Globus pallidus (tissue), 1 donor: ENCODE results near the gene OR4F6.
"Not testable (repeated sequence)": the region's sequence is repeated elsewhere in the genome, so short reads cannot be mapped to it uniquely, and the experiment has no call there.

Experiments used
- DNase-seq: peaks from one replicate; pipeline ENCODE4 v3.0.0-alpha.2; 2015; ENCODE audit warnings: low spot score

The OR4F6 gene, protein sequence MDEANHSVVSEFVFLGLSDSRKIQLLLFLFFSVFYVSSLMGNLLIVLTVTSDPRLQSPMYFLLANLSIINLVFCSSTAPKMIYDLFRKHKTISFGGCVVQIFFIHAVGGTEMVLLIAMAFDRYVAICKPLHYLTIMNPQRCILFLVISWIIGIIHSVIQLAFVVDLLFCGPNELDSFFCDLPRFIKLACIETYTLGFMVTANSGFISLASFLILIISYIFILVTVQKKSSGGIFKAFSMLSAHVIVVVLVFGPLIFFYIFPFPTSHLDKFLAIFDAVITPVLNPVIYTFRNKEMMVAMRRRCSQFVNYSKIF

DNA sequence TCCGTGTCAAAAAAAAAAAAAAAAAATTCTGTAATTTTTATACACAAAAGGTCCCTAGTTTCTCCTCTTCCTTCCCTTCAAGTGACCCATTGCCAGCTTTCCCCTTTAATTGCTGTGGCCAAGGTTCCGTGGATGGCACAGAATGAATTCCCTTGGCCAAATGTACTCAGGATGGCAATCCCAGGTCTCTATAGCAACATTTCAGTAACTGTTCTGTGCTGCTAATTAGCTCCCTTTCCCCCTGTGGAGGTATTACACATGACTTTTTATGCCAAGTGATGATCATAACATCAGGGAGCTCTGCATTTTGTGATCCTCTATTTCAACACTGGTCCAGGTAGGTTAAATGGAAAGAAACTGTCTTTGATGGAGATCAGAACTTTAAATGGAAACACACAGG, at the start of gene OR4F6:
TSS of gene OR4F6 (plus strand) at position 301 of the 400 bp plus-strand sequence. CDS start 2,211 bp downstream, outside the sequence.
- no peak for DNase-seq

DNA sequence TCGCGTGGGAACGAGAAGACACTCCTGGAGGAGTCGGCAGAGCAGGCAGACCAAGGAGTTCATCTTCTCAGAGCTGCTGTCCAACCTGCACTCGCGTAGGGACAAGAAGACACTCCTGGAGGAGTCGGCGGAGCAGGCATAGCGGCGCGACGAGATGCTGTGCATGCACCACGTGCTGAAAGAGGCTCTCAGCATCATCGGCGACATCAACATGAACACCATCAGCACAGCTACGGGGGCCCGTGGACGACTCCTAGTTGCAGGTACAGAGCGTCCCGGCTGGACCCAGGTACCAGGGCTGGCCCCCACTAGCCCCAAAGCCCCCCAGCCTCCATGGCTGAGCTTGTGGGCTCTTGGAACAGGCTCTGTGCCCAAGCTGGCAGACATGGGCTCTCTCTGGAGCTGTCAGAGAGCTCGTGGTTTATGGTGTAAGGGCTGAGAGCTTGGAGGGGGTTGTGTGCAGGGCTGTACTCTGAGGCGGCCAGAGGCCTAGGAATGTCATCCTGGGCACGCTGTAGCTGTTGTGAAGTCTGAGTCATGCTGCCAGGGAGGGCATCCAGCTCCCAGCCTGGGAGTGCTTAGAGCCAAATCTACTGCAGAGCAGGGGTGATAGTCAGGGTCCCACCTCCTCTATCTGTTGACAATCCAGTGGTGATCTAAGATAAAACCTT, 38.5 kb upstream of the OR4F6 start:
- not testable (repeated sequence) for DNase-seq

DNA sequence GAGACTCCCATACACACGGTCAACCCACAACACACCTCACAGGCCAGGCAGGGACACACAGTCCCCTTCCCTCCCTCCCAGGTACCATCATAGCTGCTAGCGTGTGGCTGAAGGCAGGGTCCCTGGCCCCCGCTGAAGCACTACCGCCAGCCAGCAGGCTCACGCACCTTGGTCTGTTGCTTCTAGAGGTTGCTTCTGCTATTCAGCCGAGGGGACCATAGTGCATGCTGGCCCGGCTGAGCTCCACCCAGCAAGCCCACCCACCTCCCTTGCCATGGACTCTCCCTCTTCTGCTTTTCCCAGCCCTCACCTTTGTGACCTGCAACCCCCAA, 38.0 kb upstream of the OR4F6 start:
- DNase-seq = not testable (repeated sequence)

DNA sequence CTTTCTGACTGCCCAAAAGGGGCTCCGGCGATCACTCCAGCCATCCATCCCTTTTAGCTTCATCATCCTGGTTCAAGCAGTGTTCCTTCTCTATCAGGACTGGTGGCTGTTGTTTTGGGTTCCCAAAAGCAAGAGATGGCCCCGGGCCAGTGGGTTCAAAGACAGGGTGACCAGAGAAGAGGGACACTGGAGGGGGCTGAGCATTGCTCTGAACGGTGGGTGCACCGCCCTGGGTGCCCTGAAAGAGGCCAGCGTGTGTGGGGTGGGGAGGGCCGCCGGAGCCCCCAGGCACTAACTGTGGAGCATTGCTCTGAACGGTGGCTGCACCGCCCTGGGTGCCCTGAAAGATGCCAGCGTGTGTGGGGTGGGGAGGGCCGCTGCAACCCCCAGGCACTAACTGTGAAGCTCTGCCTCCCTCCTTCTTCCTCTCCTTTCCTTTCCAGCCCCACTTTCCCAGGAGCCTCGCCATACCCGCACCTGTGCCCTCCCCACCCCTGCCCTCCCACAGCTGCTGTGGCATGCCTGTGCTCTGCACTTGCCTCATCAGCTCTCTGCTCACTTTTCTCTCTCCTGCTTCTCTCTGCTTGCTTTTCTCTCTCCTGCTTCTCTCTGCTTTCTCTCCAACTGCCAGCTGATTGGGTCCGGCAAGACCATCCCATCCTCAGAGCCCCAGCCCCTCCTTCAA, 37.4 kb upstream of the OR4F6 start:
- no peak for DNase-seq

DNA sequence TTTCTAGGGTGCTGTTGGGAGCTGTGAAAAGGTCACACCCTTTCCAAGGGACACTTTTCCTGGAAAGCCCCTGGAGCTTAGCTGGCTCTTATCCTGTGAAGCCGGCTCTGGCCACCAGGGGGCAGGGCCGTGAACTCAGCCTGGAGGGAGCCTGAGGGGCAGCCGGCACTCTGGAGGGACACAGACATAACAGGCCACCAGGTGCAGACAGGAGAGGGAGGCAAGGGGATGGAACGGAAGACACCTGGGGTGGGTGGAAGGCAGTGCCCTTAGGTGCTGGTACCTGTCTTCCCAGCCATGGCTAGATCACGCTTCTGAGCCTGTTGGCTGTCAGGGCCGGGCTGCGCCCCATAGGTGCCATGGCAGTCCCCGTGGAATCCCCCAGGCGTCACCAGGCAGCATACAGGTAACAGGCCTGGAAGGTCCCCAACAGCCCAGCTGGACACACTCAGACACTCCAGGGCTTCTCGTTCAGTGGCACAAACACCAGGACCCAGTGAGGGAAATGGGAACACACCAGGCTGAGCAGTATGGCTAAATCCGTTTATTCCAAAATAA, 36.1 kb upstream of the OR4F6 start:
- DNase-seq = not testable (repeated sequence)

DNA sequence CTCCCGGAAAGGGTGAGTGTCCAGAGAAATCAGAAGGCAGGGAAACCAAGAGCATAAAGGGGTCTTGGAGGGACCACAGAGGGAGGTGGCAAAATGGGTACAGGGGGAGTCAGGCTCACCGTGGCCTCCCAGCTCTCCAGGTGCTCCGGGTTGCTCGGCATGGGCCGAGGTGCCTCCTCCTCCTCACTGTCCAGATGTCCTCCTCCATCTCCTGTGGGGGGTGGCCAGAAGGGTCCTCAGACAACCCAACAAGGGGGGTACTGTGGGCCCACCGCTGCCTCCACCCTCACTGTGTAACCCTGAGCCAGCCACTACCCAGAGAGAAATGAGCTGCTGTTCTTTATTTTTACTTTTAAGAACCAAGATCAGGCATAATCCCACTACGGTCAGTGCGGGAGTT, 30.4 kb upstream of the OR4F6 start:
- no peak for DNase-seq

DNA sequence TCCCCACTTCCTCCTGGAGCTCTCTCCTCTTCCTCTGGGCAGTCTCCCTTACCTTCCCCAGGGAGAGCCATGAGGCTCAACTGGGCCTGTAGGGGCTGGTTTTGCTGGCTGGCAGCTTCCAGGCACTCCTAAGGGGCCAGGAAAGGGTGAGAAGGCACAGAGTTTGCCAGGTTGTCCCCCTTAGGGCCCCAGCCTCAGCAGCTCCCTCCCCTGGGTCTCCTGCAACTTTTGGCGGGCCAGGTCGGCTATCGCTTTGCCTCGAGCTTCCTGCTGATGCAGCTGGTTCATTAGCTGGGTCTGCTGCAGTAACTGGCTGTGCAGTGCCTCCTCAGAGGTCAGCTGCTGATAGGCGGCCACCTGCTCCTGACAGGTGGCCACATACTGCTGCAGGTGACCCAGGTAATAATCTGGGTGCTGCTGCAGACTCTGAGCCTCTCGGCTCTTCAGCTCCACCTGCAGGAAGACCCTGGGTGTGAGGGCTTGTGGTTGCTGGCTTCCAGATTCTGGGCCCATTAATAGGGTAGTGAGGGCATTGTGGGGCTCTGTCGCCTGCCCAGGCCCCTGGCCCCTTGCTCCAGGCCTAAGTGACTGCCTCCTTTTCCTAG, 29.7 kb upstream of the OR4F6 start:
- DNase-seq = no peak

DNA sequence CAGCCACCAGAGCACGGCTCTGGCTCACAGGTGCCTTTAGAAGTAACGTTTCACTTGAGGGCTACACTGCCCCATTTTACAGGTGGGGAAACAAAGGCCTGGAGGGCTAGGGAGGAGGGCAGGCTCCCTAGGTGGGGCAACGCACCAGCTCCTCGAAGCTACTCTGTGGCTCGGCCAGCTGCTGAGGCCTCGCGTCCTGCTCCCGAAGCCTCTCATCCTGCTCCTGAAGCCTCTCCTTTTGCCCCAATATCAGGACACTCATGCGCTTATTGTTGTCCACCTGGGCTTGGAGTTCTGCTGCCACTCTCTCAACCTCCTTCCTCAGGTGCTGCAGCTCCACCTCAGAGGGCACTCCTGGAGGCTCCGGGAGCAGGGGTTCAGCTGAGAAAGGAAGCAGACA, 28.2 kb upstream of the OR4F6 start:
- DNase-seq = no peak

DNA sequence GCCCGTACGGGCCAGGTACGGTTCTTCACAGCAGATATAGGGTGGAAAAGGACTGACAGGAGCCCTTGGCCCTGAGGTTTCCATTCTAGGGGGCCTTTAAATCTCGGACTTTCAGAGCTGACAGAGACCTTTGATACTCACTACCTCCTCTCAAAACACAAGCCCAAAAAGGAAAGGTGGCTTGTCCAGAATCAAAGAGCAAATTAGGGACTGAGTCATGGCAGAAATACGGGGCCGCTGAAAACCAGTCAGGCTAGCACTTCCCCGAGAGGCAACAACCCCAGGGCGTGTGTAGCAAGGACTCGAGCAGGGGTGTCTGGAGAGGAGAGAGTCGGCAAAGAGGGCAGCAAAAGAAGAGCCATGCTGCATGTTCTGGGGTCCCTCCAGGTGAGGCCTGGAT, 24.7 kb upstream of the OR4F6 start:
- not testable (repeated sequence) for DNase-seq

DNA sequence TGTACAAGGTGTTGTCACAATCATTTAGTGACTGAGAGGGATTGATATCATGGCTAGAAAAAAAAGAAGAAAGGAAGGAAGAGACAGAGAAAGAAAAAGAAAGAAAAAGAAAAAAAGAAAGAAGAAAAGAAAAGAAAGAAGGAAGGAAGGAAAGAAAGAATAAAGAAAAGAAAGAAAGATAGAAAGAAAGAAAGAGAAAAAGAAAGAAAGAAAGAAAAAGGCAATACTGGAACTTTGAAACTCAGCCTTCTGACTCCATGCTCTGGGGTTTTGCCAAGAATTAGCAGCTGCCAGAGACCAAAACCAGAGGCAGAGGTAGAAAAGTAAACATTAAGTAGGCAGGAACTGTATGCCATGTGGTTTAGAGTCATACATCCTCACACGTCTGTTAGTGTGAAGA, 23.1 kb upstream of the OR4F6 start:
- not testable (repeated sequence) for DNase-seq

DNA sequence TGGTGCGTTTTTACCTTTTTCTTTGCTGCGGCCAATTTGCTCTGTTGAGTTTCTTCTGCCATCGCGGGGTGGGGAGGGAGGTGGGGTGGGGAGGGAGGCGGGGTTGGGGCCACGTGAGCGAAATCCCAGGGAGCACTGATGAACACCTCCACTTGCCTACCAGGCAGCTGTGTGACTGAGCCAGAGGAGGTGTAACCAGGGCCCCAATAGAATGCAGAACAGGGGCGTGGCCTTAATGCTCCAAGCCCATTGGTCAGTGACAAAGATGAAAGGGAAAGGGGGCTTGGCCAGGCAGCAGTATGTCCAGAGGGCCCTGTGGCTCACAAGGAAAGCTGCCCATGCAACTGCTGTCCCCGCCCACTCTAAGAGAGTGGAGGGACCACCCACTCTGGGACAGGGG, 21.4 kb upstream of the OR4F6 start:
- DNase-seq = no peak

DNA sequence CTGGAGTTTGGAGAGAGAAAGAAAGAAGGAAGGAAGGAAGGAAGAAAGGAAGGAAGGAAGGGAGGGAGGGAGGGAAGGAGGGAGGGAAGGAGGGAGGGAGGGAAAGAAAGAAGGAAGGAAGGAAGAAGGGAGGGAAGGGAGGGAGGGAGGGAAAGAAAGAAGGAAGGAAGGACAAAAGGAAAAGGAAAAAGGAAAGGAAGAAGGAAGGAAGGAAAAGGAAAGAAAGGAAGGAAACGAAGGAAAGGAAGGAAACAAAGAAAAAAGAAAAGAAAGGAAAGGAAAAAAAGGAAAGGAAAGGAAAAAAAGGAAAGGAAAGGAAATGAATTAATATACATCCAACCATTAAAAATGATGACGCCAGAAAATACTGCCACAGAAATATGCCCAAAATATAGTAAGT, 18.7 kb upstream of the OR4F6 start:
- no peak for DNase-seq

DNA sequence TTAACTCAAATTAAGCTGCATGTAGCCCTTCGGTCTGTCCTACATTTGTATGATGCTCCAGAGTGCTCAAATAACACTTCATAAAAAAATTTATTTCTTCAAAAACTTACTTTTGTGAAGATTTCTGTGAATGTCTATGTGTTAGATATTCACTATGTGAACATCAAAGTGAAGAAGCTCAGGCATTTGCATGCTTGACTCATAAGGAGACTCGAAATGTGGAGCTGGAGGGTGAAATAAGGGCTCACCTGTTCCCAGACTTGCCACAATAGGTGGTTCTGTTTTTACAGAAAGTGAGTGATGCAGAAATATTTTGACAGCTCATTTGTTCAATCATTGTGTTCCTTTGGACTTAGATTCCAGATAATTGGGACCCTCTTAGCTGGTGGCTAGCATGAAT, 16.9 kb upstream of the OR4F6 start:
- not testable (repeated sequence) for DNase-seq

DNA sequence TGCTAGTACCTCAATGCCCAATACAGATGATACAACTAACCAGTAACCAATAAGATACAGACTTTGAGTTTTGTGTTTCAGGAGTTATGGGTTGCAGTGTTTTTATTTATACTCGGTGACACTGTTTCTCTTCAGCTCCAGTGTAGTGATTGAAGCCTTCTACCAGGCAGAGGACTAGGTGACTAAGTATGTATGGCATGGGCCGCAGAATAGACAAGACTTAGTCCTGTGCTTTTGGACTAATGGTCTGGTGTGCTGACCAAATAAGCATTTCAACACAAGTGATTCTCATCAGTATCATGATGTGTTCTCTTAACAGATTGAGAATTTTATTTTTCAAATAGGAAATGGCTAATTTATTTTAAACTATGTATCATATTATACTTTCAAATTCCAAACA, 15.3 kb upstream of the OR4F6 start:
- DNase-seq = not testable (repeated sequence)

DNA sequence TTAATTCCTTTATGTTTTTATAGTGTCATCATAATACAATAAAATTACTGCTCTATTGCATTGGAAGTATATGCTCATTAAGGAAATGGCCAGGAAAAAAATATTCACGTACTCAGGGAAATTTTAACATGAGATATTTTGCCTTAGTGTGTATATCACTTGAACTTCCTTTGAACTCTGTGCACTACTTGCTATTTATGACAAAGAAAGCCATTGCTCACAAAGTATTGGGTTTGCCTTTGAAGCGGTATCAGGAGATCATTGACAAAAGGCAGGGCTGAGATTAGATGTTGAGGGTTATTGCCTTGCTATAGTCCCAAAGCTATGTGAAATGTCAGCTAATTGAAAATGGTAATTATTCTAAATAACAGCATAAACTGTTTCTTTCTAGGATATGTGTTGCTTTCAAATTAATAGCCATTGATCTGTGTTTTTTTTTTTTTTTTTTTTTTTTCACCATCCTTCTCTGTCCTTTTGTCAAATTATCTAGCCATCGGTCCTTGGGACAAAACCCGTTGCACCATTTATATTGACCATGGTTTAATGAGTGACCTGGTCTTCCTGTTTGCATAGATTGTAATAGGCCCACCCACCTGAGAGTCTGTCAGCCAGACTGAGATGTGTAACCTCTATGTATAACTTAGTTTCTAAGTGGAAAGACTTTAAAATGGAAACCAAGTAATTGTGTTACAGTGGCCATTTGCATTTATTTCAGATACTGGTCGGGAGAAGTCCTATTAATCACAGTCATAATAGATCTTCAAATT, 14.6 kb upstream of the OR4F6 start:
- DNase-seq = not testable (repeated sequence)

DNA sequence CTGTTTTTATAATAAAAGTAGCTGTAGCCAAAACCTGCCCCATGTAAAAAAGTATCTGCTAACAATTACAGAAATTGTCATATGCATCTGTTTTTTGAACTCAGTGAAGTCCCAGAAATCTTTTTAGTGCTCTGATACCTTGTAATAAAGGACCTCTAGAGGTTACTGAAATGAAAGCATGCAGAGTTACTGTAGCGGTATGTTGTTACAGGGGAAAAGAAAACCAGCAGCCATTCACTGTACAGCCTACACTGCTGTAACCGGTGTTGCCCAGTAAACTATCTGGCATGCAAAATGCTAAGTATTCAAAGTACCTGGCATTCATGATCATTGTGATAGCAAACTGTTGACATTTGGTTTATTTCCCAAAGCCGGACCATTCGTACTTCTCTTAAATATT, 12.6 kb upstream of the OR4F6 start:
- not testable (repeated sequence) for DNase-seq

DNA sequence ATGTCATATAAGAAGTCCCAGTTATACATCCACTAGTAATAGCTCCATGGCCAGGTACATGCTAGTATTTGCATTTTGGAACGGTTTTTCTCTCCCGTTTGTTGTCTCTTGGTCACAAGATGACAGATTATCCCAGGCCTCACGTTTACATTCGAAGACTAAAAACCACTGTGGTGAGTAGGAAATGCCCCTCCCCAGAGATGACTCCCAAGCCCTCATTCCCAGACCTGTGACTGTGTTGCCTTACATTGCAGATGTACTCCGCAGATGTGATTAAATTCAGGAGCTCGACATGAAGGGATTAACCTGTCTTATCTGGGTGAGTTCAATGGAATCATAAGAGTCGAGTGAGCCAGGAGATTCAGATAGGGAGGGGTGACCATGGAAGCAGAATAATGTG, 9.3 kb upstream of the OR4F6 start:
- DNase-seq = not testable (repeated sequence)

DNA sequence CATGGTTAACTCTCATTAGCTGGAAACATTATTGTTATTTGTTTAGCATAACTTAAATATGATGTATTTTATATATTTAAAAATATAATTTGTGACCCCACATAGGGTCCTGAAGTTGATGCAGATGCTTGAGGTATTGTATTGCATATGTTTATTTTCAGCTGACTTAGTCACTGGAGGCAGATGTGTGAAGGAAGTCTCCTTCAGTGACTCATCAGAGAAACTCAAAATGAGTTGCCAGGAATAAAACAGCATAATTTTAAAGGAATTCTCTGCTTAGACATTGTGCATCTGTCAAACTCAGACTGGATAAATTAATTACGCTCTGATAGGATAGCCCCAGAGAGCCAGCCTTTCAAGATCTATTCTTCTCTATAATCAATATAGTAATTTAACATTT, 7.9 kb upstream of the OR4F6 start:
- DNase-seq = no peak

DNA sequence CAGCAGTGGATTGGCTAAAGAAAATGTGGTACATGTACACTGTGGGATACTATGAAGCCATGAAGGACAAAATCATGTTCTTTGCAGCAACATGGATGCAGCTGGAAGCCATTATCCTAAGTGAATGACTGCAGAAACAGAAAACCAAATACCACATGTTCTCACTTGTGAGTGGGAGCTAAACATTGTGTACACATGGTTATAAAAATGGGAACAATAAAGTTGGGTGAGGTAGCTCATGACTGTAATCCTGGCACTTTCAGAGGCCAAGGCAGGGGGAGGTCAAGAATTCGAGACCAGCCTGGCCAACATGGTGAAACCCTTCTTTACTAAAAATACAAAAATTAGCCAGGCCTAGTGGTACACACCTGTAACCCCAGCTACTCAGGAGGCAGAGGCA, 3.6 kb upstream of the OR4F6 start:
- no peak for DNase-seq

DNA sequence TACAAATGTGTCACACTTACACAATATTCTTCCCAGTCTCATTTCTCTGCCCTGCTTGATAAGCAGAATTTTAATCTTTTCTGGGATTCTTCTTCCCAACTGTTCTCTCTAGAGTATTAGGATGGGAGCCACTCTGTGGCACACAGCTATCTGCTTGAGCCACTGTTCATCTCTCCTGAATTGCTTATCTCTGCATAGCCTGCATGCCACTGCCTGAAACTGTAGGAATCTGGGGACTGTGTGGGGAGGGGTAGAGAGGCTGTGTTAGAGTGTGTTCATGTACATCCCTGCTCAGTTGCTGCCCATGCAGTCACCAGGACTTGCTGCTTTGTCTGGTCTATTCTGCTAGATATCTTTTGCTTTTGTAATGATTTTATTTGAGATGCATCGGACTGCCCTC, 2.3 kb upstream of the OR4F6 start:
- DNase-seq = no peak

DNA sequence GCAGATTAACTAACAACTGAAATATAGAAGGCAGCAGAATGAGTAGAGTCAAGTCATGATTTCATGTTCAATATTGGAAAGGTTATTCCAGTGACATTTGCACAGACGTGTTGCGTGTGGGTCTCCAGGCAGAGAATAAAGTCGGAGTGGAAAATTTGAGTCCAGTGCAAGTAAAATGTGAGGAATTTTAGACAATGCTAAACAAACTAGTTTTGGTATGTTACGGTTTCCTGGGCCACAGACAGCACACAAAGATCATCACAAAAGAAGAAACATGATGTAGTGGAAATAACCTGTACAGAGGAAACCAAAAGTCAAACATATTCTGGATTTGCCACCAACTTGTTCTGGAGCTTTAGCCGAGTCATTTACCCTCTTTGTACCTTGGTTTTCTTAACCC, 367 bp downstream of the OR4F6 start:
- DNase-seq = no peak

DNA sequence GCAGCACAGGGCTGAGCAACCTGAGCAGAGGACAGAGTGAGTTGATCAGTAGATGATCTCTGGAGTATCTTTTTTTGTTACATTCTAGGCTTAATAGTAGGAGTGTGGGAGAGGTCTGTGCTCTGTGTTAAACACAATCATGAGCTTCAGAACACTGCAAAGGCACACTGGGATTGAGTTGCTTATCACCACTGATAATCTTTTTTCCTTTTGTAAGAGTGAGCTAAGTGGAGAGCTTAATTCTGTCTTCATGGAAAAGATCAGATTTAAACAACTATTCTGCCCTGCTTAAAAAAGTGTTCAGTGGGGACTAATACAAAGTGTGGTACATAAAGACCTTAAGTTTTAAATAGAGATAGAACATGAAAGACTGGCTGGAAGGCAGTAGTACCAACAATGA, 1.1 kb downstream of the OR4F6 start:
- no peak for DNase-seq
